Liver (tissue), 3 donors: ENCODE data around the gene MAGI1.

ENCODE experiments used
- FOXA1 ChIP-seq: IDR thresholded peaks from 2 replicates; pipeline ENCODE4 v1.6.1; 2016; ENCODE audit warnings: antibody characterized with exemption
- MAX ChIP-seq: IDR thresholded peaks from 2 replicates; pipeline ENCODE4 v1.6.1; 2016; ENCODE audit warnings: antibody characterized with exemption
- SP1 ChIP-seq: IDR thresholded peaks from 2 replicates; pipeline ENCODE4 v1.6.1; 2018; ENCODE audit warnings: antibody characterized with exemption, mild to moderate bottlenecking
- TF ChIP-seq, protein P1 (sequence below): fragments of 150-350 bp; IDR thresholded peaks from 2 replicates; pipeline ENCODE4 v1.5.1; 2017; ENCODE audit warnings: improper control_type of control experiment, low read depth, low read length; ENCODE audit not compliant: missing input control
- donor health status: healthy.
- donor health status: healthy.

GRCh38 chr3:65532749-65533148, 506.0 kb downstream of the MAGI1 start:
- TF ChIP-seq, protein P1, sequence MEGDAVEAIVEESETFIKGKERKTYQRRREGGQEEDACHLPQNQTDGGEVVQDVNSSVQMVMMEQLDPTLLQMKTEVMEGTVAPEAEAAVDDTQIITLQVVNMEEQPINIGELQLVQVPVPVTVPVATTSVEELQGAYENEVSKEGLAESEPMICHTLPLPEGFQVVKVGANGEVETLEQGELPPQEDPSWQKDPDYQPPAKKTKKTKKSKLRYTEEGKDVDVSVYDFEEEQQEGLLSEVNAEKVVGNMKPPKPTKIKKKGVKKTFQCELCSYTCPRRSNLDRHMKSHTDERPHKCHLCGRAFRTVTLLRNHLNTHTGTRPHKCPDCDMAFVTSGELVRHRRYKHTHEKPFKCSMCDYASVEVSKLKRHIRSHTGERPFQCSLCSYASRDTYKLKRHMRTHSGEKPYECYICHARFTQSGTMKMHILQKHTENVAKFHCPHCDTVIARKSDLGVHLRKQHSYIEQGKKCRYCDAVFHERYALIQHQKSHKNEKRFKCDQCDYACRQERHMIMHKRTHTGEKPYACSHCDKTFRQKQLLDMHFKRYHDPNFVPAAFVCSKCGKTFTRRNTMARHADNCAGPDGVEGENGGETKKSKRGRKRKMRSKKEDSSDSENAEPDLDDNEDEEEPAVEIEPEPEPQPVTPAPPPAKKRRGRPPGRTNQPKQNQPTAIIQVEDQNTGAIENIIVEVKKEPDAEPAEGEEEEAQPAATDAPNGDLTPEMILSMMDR, result no peak
- TF ChIP-seq FOXA1 (no peak), MAX (no peak), SP1 (no peak)
